GM19324 (cell line): Measurements from ENCODE around the gene EDC3.

Experiments used
- ATAC-seq: cut with Tn5 transposase; IDR thresholded peaks from one replicate; pipeline ENCODE4 v1.9.1; 2021; ENCODE audit warnings: mild to moderate bottlenecking, moderate library complexity; ENCODE audit not compliant: unreplicated experiment, low FRiP score

Gene EDC3

DNA sequence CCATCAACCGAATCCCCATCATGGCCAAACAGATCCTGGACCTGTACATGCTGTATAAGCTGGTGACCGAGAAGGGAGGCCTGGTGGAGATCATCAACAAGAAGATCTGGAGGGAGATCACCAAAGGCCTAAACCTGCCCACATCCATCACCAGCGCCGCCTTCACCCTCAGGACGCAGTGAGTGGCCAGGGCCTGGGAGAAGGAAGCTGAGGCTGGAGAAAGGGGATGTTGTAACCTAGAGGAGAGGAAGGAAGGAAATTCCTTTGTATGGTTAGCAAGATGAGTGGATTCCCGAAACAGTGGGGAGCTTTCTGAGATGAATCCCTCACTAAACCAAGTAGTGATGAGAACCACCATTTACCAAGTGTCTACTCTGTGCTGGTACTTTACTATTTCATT, 106.0 kb downstream of the EDC3 start:
- ATAC-seq: no peak

DNA sequence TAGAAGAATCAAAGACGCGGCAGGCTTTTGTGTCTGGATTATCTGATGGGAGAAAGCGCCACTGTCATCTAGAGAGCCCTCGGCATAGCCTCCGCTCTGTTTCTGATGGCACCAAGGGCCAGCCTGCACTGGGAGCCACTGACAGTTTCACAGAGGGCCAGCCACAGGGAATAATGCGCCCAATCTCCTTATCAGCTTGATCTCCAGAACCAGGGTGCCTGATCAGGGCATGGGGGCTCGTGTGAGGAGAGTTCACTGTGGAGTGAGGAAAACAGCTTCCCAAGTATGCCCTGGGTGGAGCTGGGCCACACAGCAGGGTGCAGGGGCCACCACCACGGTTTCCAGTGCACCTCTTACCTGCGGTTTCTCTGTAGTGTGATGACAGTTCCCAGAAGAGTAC, 110.0 kb downstream of the EDC3 start:
- no peak for ATAC-seq

DNA sequence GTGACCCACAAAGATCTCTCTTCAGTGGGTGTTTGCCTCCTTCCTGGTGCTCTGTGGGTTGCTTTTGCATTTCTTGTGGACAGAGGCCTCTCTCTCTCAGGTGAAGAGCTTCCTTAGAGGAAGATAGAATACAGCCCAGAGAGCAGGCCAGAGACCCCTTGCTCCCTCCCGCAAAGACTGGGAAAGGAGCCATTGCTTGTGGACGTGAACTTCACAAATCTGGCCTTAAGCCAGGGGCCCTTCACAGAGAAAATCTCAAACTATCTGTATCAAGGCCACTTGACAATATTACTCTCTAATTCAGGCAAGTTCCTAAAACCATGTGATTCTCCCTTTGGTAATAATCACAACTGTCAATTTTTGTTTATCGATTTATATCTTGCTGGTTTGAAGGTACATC, 110.6 kb downstream of the EDC3 start:
- no peak for ATAC-seq

DNA sequence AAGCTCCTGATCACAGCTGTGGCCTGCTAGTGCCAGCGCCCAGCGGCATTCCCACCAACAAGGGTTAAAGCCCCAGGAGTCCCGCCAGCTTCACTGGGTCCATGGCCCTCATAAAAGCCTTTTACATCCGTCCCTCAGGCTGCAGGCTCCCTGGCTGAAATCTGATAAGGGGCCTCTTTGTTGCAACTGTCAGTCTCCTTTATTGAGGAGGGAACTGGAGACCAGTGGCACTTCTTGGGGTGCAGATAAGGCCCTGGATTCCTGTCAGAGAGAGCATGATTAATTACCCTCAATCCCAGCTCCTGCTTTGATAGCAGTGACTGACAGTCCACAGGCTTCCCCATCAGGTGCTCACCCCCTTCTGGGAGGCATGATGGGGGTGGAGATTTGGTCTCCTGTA, 111.0 kb downstream of the EDC3 start:
- ATAC-seq: no peak

DNA sequence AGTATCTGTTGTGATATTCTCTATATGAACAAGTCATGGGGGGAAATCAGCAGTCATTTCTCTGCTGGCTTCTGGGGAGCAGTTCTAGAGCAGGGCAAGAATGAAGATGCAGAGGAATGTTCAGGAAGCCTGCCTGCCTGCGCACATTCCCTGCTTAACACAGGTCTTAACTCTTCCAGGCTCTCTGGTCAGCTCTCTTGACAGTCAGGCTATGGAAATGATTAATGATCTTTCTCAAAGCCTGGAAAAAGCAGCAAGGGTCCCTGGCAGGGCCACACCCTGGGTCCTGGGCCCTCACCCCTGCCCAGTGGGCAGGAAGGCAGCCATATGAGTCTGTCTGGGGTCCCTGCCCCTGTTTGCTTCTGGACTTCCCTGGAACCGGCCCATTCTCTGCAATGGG, 111.6 kb downstream of the EDC3 start:
- ATAC-seq: no peak
